Measurements from ENCODE around the gene SUFU. TPM values are rescaled to one million over a fixed set of nuclear protein-coding genes. Genes with fewer than 3 reads are reported as not detected.

Gene SUFU
- total and polyA plus RNA-seq, 2 of the 13 experiments (the other 11 are each of a cell fraction or from before 2014, with no cell fraction given) = 2.9 to 5.5 TPM

- no peak for TF ChIP-seq HMGXB3 (CRISPR knock-in tag; IDR thresholded peaks at IDR 0.05; ENCODE audit: borderline replicate concordance)
- TF ChIP-seq, protein P1, sequence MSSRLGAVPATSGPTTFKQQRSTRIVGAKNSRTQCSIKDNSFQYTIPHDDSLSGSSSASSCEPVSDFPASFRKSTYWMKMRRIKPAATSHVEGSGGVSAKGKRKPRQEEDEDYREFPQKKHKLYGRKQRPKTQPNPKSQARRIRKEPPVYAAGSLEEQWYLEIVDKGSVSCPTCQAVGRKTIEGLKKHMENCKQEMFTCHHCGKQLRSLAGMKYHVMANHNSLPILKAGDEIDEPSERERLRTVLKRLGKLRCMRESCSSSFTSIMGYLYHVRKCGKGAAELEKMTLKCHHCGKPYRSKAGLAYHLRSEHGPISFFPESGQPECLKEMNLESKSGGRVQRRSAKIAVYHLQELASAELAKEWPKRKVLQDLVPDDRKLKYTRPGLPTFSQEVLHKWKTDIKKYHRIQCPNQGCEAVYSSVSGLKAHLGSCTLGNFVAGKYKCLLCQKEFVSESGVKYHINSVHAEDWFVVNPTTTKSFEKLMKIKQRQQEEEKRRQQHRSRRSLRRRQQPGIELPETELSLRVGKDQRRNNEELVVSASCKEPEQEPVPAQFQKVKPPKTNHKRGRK (CRISPR knock-in tag; IDR thresholded peaks at IDR 0.05) = no peak
- TF ChIP-seq ZFY (CRISPR knock-in tag; IDR thresholded peaks at IDR 0.05) = no peak
- TF ChIP-seq ZNF407 (CRISPR knock-in tag; IDR thresholded peaks at IDR 0.05; ENCODE audit: not compliant biosample characterization) = no peak
- no peak for TF ChIP-seq ZNF460 (CRISPR knock-in tag; IDR thresholded peaks at IDR 0.05; ENCODE audit: borderline replicate concordance)
- TF ChIP-seq, protein P2, sequence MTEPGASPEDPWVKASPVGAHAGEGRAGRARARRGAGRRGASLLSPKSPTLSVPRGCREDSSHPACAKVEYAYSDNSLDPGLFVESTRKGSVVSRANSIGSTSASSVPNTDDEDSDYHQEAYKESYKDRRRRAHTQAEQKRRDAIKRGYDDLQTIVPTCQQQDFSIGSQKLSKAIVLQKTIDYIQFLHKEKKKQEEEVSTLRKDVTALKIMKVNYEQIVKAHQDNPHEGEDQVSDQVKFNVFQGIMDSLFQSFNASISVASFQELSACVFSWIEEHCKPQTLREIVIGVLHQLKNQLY (CRISPR knock-in tag; IDR thresholded peaks at IDR 0.05) = no peak
- TF ChIP-seq FOSL1 (CRISPR knock-in tag; IDR thresholded peaks at IDR 0.05; ENCODE audit: borderline replicate concordance) = no peak
- TF ChIP-seq NFKBIZ (CRISPR knock-in tag; IDR thresholded peaks at IDR 0.05) = no peak
- no peak for TF ChIP-seq ZFYVE20 (CRISPR knock-in tag; IDR thresholded peaks at IDR 0.05; ENCODE audit: borderline replicate concordance, low read depth)
- TF ChIP-seq ZNF276 (CRISPR knock-in tag; IDR thresholded peaks at IDR 0.05; ENCODE audit: low read depth) = no peak
These were observed 19.7 kb downstream of the SUFU start (continued) for GRCh38 chr10:102523250-102524029.

Data from HepG2 (cell line).